ENCODE results near the gene VPS45.

VPS45 gene

DNA sequence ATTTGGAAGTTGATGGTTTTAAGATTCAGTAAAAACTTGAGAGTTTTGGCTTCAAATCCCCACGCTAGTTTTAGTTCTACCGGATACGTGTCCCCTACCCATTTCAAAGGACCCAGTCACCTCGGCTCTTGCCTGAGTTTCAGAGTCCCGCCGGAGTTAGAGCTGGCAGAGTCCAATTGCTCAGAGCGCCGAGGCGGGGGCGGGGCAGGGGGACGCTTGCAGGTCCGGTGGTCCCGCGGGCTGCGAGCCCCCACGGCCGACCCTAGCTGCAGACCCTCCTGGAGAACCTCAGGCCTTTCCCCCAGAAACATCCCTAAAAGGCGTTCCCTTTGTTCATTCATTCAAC lies 765 bp upstream of the VPS45 start:
- ChIA-PET CTCF (interaction anchor here (1.2 to 2.2 kb wide), 2 partner anchors 99 to 104 kb away, joined by 4 to 9 read pairs; no protein-coding TSS in a partner anchor), POLR2A (no interaction called here)
- peak; percentile 41 for DNase-seq (ENCODE audit: extremely low spot score)
- no peak for TF ChIP-seq CTCF (IDR thresholded peaks at IDR 0.05; ENCODE audit: control extremely low read depth, extremely low read depth, low read depth, missing control alignments)

DNA sequence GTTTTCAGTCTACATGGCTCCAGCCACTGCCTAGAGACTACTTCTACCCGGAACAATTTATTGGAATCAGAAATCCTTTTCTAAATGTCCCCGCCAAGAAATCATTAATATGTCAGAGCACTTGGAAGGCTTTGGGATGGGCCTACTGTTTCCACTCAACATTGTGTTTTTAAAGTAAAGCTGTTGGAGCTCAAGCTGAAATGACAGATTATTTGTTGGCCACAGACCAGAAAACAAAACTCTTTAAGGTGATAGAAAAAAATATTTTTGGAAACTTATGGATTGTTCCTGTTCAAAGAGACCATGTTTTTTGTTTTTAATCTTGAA lies 496 bp downstream of the VPS45 start:
- no peak for TF ChIP-seq CTCF (IDR thresholded peaks at IDR 0.05; ENCODE audit: control extremely low read depth, extremely low read depth, low read depth, missing control alignments)
- ChIA-PET CTCF (interaction anchor here (0.9 to 3.6 kb wide), 6 partner anchors 12 to 119 kb away, joined by 3 to 23 read pairs (median 4); no protein-coding TSS in a partner anchor), POLR2A (interaction anchor here (0.8 kb wide), 1 partner anchor 180 kb away, joined by 4 read pairs; a partner anchor contains a TSS)
- DNase-seq (ENCODE audit: extremely low spot score) = no peak

DNA sequence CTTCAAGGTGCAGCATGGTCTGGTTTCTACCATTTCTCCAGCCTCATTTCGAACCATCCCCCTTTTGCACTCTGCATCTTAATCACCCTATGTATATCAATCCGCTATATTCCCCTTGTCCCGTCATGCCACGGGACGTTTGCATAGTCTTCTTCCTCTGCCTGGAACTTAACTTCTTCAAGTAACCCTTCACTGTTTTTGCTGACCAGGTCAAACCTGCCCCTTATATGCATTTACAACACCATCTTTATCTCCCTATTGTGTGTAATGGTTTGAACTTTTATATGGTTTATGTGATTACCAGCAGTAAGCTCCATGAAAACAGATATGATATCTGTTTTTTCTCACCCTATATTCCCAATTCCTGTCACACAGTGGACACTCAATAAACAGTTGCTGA lies 2.3 kb downstream of the VPS45 start:
- CTCF ChIA-PET = interaction anchor here (0.8 to 3.6 kb wide), 3 partner anchors 91 to 117 kb away, joined by 3 to 23 read pairs (median 3); no protein-coding TSS in a partner anchor
- TF ChIP-seq CTCF (IDR thresholded peaks at IDR 0.05; ENCODE audit: control extremely low read depth, extremely low read depth, low read depth, missing control alignments) = no peak
- POLR2A ChIA-PET = no interaction called here
- DNase-seq (ENCODE audit: extremely low spot score) = no peak

GRCh38 chr1:150072959-150073358 lies 5.4 kb downstream of the VPS45 start:
- POLR2A ChIA-PET = no interaction called here
- peak; percentile 46 for DNase-seq (ENCODE audit: extremely low spot score)
- CTCF ChIA-PET = interaction anchor here (0.8 to 10.7 kb wide), 22 partner anchors 9 to 208 kb away, joined by 3 to 247 read pairs (median 4); a partner anchor contains a TSS
- peak; percentile 37 for TF ChIP-seq CTCF (IDR thresholded peaks at IDR 0.05; ENCODE audit: control extremely low read depth, extremely low read depth, low read depth, missing control alignments)

DNA sequence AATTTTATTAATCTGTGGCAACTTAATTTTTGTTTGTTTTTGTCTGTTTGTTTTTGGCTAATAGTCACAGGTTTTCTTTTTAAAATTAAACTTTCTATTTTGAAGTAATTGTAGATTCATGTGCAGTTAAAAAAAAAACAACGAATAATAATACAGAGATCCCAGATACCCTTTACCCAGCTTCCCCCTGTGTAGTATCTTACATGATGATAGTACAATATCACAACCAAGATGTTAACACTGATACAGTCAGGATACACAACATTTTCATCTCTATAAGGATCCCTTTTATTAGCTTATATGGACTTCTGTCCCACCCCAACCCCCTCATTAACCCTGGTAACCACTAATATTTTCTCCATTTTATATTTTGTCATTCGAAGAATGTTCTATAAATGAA lies 5.9 kb downstream of the VPS45 start:
- no peak for DNase-seq (ENCODE audit: extremely low spot score)
- no peak for TF ChIP-seq CTCF (IDR thresholded peaks at IDR 0.05; ENCODE audit: control extremely low read depth, extremely low read depth, low read depth, missing control alignments)
- ChIA-PET POLR2A (no interaction called here), CTCF (interaction anchor here (0.8 to 10.7 kb wide), 22 partner anchors 9 to 207 kb away, joined by 3 to 247 read pairs (median 4); a partner anchor contains a TSS)

GRCh38 chr1:150076066-150076465 lies 8.5 kb downstream of the VPS45 start:
- POLR2A ChIA-PET = no interaction called here
- CTCF ChIA-PET = interaction anchor here (3.9 to 10.7 kb wide), 2 partner anchors 90 to 111 kb away, joined by 26 to 247 read pairs; no protein-coding TSS in a partner anchor
- TF ChIP-seq CTCF (IDR thresholded peaks at IDR 0.05; ENCODE audit: control extremely low read depth, extremely low read depth, low read depth, missing control alignments) = no peak
- DNase-seq (ENCODE audit: extremely low spot score) = no peak

Measured in GM10248 (cell line).